OCI-LY3 (cell line): ENCODE data around the gene NADK.

Experiments
- CTCF ChIP-seq: fragments of 200-600, 300-600 bp; sonication (generic); IDR thresholded peaks from 2 replicates; pipeline ENCODE4 v1.5.1; 2014; ENCODE audit warnings: antibody characterized with exemption, low read length, low read depth
- EZH2phosphoT487 ChIP-seq: fragments of 200-600 bp; shearing (Covaris generic); IDR thresholded peaks from 2 replicates; pipeline ENCODE4 v1.6.1; 2018; ENCODE audit warnings: antibody characterized with exemption, mixed run types, low read depth

GRCh38 chr1:1793481-1794244, 15.4 kb upstream of the NADK start:
- TF ChIP-seq CTCF (no peak), EZH2phosphoT487 (no peak)
